HepG2 (cell line): Measurements from ENCODE around the gene NGRN. TPM values are rescaled to one million over a fixed set of nuclear protein-coding genes. Genes with fewer than 3 reads are reported as not detected.
"Not testable (repeated sequence)": the region's sequence is repeated elsewhere in the genome, so short reads cannot be mapped to it uniquely, and the experiment has no call there.

ENCODE experiments used
- BCL3 ChIP-seq: sonication (generic); formaldehyde crosslinking; IDR thresholded peaks from 2 replicates; pipeline ENCODE4 v1.5.1; 2020; ENCODE audit warnings: mild to moderate bottlenecking, missing genetic modification reagents, moderate library complexity
- CBX5 ChIP-seq: sonication (generic); formaldehyde crosslinking; IDR thresholded peaks from 2 replicates; pipeline ENCODE4 v1.4.0; 2020; ENCODE audit warnings: missing genetic modification reagents, borderline replicate concordance
- HNRNPL ChIP-seq: fragments of 200-400 bp; formaldehyde crosslinking; IDR thresholded peaks from 2 replicates; pipeline ENCODE4 v1.6.1; 2017; ENCODE audit warnings: mild to moderate bottlenecking, low read depth, low read length
- LCORL ChIP-seq, 2 experiments: fragments of 450-650 bp in 1 of 2; sonication (generic) in 1 of 2; formaldehyde crosslinking in 1 of 2; IDR thresholded peaks; 2 replicates each; pipeline versions ENCODE4 v1.5.0 to v1.6.1; 2017 to 2020; ENCODE audit warnings: antibody characterized with exemption in 1 of 2, missing genetic modification reagents in 1 of 2
- MIXL1 ChIP-seq: IDR thresholded peaks from 2 replicates; pipeline ENCODE4 v1.6.1; 2016
- RAD21 ChIP-seq: fragments of 450-650 bp; formaldehyde crosslinking; IDR thresholded peaks from 2 replicates; pipeline ENCODE4 v1.5.0; 2020; ENCODE audit warnings: mild to moderate bottlenecking
- RARA ChIP-seq: IDR thresholded peaks from 2 replicates; pipeline ENCODE4 v1.6.1; 2016; ENCODE audit warnings: missing genetic modification reagents, missing compliant biosample characterization
- SAP130 ChIP-seq: IDR thresholded peaks from 2 replicates; pipeline ENCODE4 v1.6.1; 2016; ENCODE audit warnings: low read depth
- SOX5 ChIP-seq: IDR thresholded peaks from 2 replicates; pipeline ENCODE4 v1.6.1; 2016; ENCODE audit warnings: borderline replicate concordance
- SOX6 ChIP-seq, 2 experiments: fragments of 450-650 bp in 1 of 2; sonication (generic) in 1 of 2; formaldehyde crosslinking in 1 of 2; IDR thresholded peaks; 2 replicates each; pipeline versions ENCODE4 v1.4.0 to v1.6.1; 2017 to 2020; ENCODE audit warnings: antibody characterized with exemption in 1 of 2, mild to moderate bottlenecking in 1 of 2, missing genetic modification reagents in 1 of 2
- TEAD3 ChIP-seq: optimal IDR thresholded peaks from 2 replicates; pipeline ENCODE3; 2016; ENCODE audit warnings: borderline replicate concordance
- ZNF224 ChIP-seq: sonication (generic); formaldehyde crosslinking; IDR thresholded peaks from 2 replicates; pipeline ENCODE4 v1.5.0; 2020; ENCODE audit warnings: mild to moderate bottlenecking, missing genetic modification reagents
- ZNF317 ChIP-seq: sonication (generic); formaldehyde crosslinking; IDR thresholded peaks from 2 replicates; pipeline ENCODE4 v1.5.0; 2020; ENCODE audit warnings: mild to moderate bottlenecking, missing genetic modification reagents
- ZNF44 ChIP-seq: sonication (generic); formaldehyde crosslinking; IDR thresholded peaks from 2 replicates; pipeline ENCODE4 v1.5.1; 2020; ENCODE audit warnings: mild to moderate bottlenecking, missing genetic modification reagents
- ZNF580 ChIP-seq: IDR thresholded peaks from 2 replicates; pipeline ENCODE4 v1.6.1; 2016; ENCODE audit warnings: low read depth, borderline replicate concordance
- ZNF609 ChIP-seq: sonication (generic); formaldehyde crosslinking; IDR thresholded peaks from 2 replicates; pipeline ENCODE4 v1.4.0; 2020; ENCODE audit warnings: mild to moderate bottlenecking, missing genetic modification reagents, borderline replicate concordance
- polyA plus RNA-seq, 8 experiments: library from polyadenylated mRNA; depleted of rRNA in 3 of 8; stranded (reverse) in 7 of 8; unstranded in 1 of 8; fragments of >200 nt; fragmentation: Illumina TruSeq in 4 of 8; extraction: Trizol in 4 of 8; gene quantifications; 2 replicates each; pipeline versions ENCODE4 v1.2.1 to v1.2.3, GENCODE V29; 2011 to 2016; ENCODE audit warnings: low read depth in 4 of 8, missing spikeins in 1 of 8, mixed read lengths in 1 of 8; ENCODE audit not compliant: insufficient read depth in 1 of 8
- total RNA-seq, 5 experiments: library from RNA; depleted of rRNA; stranded (reverse); fragments of >200 nt; fragmentation: Illumina TruSeq; extraction: Trizol; gene quantifications; 2 replicates each; pipeline ENCODE4 v1.2.3, GENCODE V29; 2016; ENCODE audit warnings: low read depth in 1 of 5
- TF ChIP-seq, protein P1 (sequence below): sonication (generic); formaldehyde crosslinking; IDR thresholded peaks from 2 replicates; pipeline ENCODE4 v1.9.0; 2022; ENCODE audit warnings: missing genetic modification reagents, mild to moderate bottlenecking, borderline replicate concordance

NGRN gene
- total and polyA plus RNA-seq, 2 of the 13 experiments (the other 11 are each of a cell fraction or from before 2014, with no cell fraction given): 39.8 to 63.7 TPM

DNA sequence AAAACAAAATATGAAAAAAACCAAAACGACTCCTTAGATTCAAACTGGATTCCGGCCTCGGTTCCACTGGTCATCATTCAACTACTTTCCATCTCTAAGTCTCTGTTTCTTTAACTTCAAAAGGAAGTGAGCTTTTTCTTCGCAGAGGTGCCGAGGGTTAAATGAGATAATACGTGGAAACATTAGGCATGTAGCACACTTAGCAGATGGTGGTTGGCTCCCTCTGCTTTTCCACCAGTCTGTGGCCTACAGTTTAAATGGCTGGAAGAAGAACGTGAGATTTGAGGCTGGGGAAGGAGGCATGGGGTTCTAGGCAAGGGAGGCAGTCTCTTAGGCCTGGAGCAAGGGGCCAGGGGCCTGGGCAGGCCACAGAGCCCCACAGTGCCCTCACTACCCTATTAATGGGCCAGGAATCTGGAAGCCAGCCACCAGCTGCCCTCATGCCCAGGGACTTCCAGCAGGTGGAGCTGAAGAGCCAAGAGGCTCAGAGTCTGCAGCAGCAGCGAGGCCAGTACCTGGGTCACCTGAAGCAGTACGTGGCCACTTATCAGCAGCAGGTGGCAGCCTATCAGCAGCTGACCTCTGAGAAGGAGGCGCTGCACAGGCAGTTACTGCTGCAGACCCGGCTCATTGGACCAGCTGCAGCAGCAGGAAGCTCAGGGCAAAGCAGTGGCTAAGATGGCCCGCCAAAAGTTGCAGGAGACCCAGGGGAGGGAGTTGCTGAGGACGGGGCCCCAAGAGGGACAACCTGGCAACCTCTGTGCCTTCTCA, 27.8 kb downstream of the NGRN start (continued):
- peak; percentile 75 for TF ChIP-seq RAD21
- not testable (repeated sequence) for TF ChIP-seq LCORL, SOX6 (IDR thresholded peaks at IDR 0.05)
- peak; percentile 50; the same call in 1 of the 2 replicates for TF ChIP-seq LCORL (CRISPR knock-in tag; IDR thresholded peaks at IDR 0.05)
- TF ChIP-seq CBX5 (CRISPR knock-in tag): peak; percentile 54; the same call in 1 of the 2 replicates
- TF ChIP-seq RARA (CRISPR knock-in tag): 0 out of 2 replicates have a peak, but pooled peaks have one; percentile 12
- peak; percentile 60; the same call in 1 of the 2 replicates for TF ChIP-seq HNRNPL
- TF ChIP-seq ZNF44 (CRISPR knock-in tag): 0 out of 2 replicates have a peak, but pooled peaks have one; percentile 52
- peak; percentile 57; the same call in 1 of the 2 replicates for TF ChIP-seq BCL3 (CRISPR knock-in tag)
- peak; percentile 31; the same call in 1 of the 2 replicates for TF ChIP-seq ZNF609 (CRISPR knock-in tag)
- TF ChIP-seq ZNF580 (CRISPR knock-in tag): peak; percentile 77; the same call in 1 of the 2 replicates
- TF ChIP-seq SOX6 (CRISPR knock-in tag; IDR thresholded peaks at IDR 0.05): peak; percentile 41; the same call in 1 of the 2 replicates
- TF ChIP-seq ZNF317 (CRISPR knock-in tag): 0 out of 2 replicates have a peak, but pooled peaks have one; percentile 30
- 0 out of 2 replicates have a peak, but pooled peaks have one; percentile 69 for TF ChIP-seq ZNF224 (CRISPR knock-in tag)
- TF ChIP-seq TEAD3: peak; percentile 63
- peak; percentile 64; the same call in 1 of the 2 replicates for TF ChIP-seq MIXL1 (CRISPR knock-in tag)
- peak; percentile 35; the same call in 1 of the 2 replicates for TF ChIP-seq SOX5 (CRISPR knock-in tag)
- peak; percentile 52; the same call in 1 of the 2 replicates for TF ChIP-seq SAP130 (CRISPR knock-in tag)
- TF ChIP-seq, protein P1, sequence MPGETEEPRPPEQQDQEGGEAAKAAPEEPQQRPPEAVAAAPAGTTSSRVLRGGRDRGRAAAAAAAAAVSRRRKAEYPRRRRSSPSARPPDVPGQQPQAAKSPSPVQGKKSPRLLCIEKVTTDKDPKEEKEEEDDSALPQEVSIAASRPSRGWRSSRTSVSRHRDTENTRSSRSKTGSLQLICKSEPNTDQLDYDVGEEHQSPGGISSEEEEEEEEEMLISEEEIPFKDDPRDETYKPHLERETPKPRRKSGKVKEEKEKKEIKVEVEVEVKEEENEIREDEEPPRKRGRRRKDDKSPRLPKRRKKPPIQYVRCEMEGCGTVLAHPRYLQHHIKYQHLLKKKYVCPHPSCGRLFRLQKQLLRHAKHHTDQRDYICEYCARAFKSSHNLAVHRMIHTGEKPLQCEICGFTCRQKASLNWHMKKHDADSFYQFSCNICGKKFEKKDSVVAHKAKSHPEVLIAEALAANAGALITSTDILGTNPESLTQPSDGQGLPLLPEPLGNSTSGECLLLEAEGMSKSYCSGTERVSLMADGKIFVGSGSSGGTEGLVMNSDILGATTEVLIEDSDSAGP: peak; percentile 71; the same call in 1 of the 2 replicates
